ENCODE measurements around the gene IER5. TPM values are rescaled to one million over a fixed set of nuclear protein-coding genes. Genes with fewer than 3 reads are reported as not detected.

The IER5 gene
- total and polyA plus RNA-seq, 9 of the 15 experiments (the other 6 are each of a cell fraction or from before 2014, with no cell fraction given), result 2.4 to 32.1 (median 12.0) TPM

DNA sequence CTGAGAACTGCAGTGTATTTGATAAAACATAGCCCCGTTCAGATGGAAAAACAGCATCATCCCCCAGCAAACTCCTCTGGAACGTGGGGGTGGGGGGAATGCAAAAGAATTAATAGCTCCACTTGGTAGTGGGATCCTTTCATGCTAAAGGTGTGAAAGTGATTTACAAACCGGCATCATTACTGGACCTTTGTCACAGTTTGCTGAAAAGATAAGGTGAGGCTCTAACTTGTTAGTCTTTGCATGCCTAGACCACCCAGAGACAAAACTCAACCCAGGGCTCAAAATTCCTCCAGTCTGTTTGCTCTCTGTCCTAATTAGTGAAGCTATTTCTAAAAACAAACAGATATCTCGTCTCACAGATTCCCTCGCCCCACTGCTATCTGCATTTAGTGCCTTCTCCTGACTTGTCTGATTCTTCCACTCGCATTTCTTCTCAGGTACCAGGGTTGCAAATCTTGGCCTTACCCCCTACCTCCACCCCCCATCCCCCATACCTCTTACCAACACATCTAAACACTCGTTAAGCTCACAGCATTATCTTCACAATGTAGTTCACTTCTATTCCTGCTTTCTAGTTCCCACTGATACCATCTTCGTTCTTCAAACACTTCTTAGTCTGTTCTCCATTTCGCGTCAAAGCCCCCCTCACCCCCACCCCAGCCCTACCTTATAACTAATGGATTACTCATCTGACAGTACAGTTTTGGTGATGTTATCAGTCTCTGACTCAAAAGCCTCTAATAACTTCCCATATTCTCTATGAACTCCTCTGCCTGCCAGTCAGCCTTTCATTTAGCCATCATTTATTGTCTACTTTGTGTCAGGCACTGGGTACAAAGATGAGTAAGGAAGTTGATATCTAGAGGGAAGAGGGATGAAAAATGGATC, 11.8 kb downstream of the IER5 start (continued):
- TF ChIP-seq, protein P1, sequence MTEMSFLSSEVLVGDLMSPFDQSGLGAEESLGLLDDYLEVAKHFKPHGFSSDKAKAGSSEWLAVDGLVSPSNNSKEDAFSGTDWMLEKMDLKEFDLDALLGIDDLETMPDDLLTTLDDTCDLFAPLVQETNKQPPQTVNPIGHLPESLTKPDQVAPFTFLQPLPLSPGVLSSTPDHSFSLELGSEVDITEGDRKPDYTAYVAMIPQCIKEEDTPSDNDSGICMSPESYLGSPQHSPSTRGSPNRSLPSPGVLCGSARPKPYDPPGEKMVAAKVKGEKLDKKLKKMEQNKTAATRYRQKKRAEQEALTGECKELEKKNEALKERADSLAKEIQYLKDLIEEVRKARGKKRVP (CRISPR knock-in tag; IDR thresholded peaks at IDR 0.05), result 0 out of 2 replicates have a peak, but pooled peaks have one; percentile 12
- TF ChIP-seq DACH1 (IDR thresholded peaks at IDR 0.05; ENCODE audit: partially characterized antibody) (peak; percentile 91), GATAD2A (IDR thresholded peaks at IDR 0.05) (peak; percentile 78), NEUROD1 (IDR thresholded peaks at IDR 0.05; ENCODE audit: borderline replicate concordance, low read depth, low read length, partially characterized antibody) (no peak), BRD9 (IDR thresholded peaks at IDR 0.05; ENCODE audit: low read depth, partially characterized antibody) (no peak), ZNF717 (CRISPR knock-in tag; IDR thresholded peaks at IDR 0.05) (no peak), CBX1 (IDR thresholded peaks at IDR 0.05; ENCODE audit: low read depth) (no peak), JUN (IDR thresholded peaks at IDR 0.05; ENCODE audit: borderline replicate concordance, low read depth, low read length) (peak; percentile 46; the same call in 1 of the 2 replicates), JUN (CRISPR knock-in tag; IDR thresholded peaks at IDR 0.05; ENCODE audit: borderline replicate concordance) (no peak), LCOR (CRISPR knock-in tag; IDR thresholded peaks at IDR 0.05) (0 out of 2 replicates have a peak, but pooled peaks have one; percentile 39), SMAD4 (CRISPR knock-in tag; conservative IDR thresholded peaks at IDR 0.05) (no peak), ZNF175 (CRISPR knock-in tag; IDR thresholded peaks at IDR 0.05; ENCODE audit: low read depth) (0 out of 2 replicates have a peak, but pooled peaks have one; percentile 50), EWSR1 (IDR thresholded peaks at IDR 0.05; ENCODE audit: borderline replicate concordance, low read depth, partially characterized antibody) (no peak), MAFF (IDR thresholded peaks at IDR 0.05; ENCODE audit: low read length) (no peak), ARHGAP35 (IDR thresholded peaks at IDR 0.05; ENCODE audit: partially characterized antibody) (peak; percentile 16), TAL1 (IDR thresholded peaks at IDR 0.05) (peak; percentile 15; the same call in 1 of the 2 replicates), CEBPG (CRISPR knock-in tag; IDR thresholded peaks at IDR 0.05) (no peak), CEBPG (tag; conservative IDR thresholded peaks at IDR 0.05 in 1 of 2, IDR thresholded peaks at IDR 0.05 in 1 of 2) (no peak)
- TF ChIP-seq, protein P2, sequence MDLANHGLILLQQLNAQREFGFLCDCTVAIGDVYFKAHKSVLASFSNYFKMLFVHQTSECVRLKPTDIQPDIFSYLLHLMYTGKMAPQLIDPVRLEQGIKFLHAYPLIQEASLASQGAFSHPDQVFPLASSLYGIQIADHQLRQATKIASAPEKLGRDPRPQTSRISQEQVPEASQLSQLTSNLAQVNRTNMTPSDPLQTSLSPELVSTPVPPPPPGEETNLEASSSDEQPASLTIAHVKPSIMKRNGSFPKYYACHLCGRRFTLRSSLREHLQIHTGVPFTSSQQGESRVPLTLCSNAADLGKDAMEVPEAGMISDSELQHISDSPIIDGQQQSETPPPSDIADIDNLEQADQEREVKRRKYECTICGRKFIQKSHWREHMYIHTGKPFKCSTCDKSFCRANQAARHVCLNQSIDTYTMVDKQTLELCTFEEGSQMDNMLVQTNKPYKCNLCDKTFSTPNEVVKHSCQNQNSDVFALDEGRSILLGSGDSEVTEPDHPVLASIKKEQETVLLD (IDR thresholded peaks at IDR 0.05), result 0 out of 2 replicates have a peak, but pooled peaks have one; percentile 28
- TF ChIP-seq, protein P3, sequence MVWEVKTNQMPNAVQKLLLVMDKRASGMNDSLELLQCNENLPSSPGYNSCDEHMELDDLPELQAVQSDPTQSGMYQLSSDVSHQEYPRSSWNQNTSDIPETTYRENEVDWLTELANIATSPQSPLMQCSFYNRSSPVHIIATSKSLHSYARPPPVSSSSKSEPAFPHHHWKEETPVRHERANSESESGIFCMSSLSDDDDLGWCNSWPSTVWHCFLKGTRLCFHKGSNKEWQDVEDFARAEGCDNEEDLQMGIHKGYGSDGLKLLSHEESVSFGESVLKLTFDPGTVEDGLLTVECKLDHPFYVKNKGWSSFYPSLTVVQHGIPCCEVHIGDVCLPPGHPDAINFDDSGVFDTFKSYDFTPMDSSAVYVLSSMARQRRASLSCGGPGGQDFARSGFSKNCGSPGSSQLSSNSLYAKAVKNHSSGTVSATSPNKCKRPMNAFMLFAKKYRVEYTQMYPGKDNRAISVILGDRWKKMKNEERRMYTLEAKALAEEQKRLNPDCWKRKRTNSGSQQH (CRISPR knock-in tag; IDR thresholded peaks at IDR 0.05), result peak; percentile 69; the same call in 1 of the 2 replicates
- TF ChIP-seq, protein P4, sequence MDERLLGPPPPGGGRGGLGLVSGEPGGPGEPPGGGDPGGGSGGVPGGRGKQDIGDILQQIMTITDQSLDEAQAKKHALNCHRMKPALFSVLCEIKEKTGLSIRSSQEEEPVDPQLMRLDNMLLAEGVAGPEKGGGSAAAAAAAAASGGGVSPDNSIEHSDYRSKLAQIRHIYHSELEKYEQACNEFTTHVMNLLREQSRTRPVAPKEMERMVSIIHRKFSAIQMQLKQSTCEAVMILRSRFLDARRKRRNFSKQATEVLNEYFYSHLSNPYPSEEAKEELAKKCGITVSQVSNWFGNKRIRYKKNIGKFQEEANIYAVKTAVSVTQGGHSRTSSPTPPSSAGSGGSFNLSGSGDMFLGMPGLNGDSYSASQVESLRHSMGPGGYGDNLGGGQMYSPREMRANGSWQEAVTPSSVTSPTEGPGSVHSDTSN (CRISPR knock-in tag; IDR thresholded peaks at IDR 0.05; ENCODE audit: low read depth), result no peak
- TF ChIP-seq, protein P4 (tag; conservative IDR thresholded peaks at IDR 0.05; ENCODE audit: low read depth), result peak; percentile 69
